Measurements from ENCODE around the gene FBN2.

DNA sequence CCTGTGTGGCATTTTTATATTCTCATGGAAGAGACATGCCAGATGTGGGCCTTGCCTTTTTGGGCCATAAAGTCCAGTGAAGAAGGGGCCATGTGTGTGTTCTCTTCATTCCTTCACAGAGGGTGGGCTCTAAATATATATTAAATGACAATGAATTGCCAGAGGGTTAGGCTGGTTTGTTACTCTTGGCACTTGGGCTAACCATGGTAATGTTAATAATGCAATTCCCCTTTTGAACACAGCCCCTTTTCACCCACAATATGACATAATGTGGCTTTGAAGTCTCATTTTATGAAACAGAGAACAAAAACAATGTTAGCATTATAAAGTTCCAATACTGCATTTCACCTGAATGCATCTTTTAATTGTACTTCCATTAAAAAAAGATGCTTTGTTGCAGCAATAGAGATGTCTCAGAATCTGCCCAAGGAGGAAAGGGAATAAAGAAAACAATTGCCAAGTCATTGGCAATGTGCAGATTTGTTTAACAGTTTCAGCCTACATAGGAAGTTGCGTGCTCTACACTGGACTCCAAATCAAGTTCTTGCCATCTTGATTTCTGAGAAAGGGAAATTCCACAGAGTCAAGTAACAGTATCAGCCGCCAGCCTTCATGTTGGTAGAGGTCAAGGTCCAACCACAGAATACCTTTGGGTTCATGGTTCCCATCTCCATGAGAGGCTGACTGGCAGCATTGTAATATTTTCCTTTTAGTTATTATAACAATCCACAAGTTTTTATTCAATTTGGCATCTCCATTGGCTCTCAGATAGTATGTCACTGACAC lies 312.6 kb downstream of the FBN2 start:
- TF ChIP-seq EZH2phosphoT487 (IDR thresholded peaks at IDR 0.05; ENCODE audit: insufficient read depth, low read depth): no peak
- TF ChIP-seq EZH2 (IDR thresholded peaks at IDR 0.05; ENCODE audit: insufficient read depth, poor library complexity, severe bottlenecking): no peak
